ENCODE measurements around the gene SYNDIG1.

Gene SYNDIG1

GRCh38 chr20:24468401-24469115 lies 871 bp upstream of the SYNDIG1 start:
- H3K4me3 ChIP-seq (ENCODE audit: low read length), result no peak overlapping the region
- peaks cover 15% of the 10 kb centered on the region for H3K27me3 ChIP-seq (ENCODE audit: control insufficient read depth, insufficient read depth, low read length)
- H3K4me1 ChIP-seq (ENCODE audit: control insufficient read depth, insufficient read depth, low read length), result peaks cover 4% of the 10 kb centered on the region
- H3K9ac ChIP-seq (ENCODE audit: low read length), result no peak overlapping the region
- H3K27ac ChIP-seq (ENCODE audit: low read depth, low read length), result no peak overlapping the region
- no peaks in the 10 kb centered on the region for H3K36me3 ChIP-seq (ENCODE audit: control insufficient read depth, insufficient read depth, low read length)

GRCh38 chr20:24469894-24470745 lies 691 bp downstream of the SYNDIG1 start:
- Histone ChIP-seq H3K4me1 (ENCODE audit: control insufficient read depth, insufficient read depth, low read length) (peaks cover 4% of the 10 kb centered on the region), H3K36me3 (ENCODE audit: control insufficient read depth, insufficient read depth, low read length) (no peaks in the 10 kb centered on the region), H3K4me3 (ENCODE audit: low read length) (peak overlapping the region; percentile 54), H3K9ac (ENCODE audit: low read length) (no peak overlapping the region), H3K27me3 (ENCODE audit: control insufficient read depth, insufficient read depth, low read length) (peaks cover 15% of the 10 kb centered on the region), H3K27ac (ENCODE audit: low read depth, low read length) (no peak overlapping the region)

- Histone ChIP-seq H3K9ac (ENCODE audit: low read length) (no peak overlapping the region), H3K4me1 (ENCODE audit: control insufficient read depth, insufficient read depth, low read length) (peaks cover 4% of the 10 kb centered on the region), H3K4me3 (ENCODE audit: low read length) (peak overlapping the region; percentile 54), H3K27ac (ENCODE audit: low read depth, low read length) (no peak overlapping the region), H3K27me3 (ENCODE audit: control insufficient read depth, insufficient read depth, low read length) (peaks cover 15% of the 10 kb centered on the region), H3K36me3 (ENCODE audit: control insufficient read depth, insufficient read depth, low read length) (no peaks in the 10 kb centered on the region)
Observed at GRCh38 chr20:24470746-24471582, 1.5 kb downstream of the SYNDIG1 start.

GRCh38 chr20:24472426-24472825 lies 3.0 kb downstream of the SYNDIG1 start:
- Histone ChIP-seq H3K27ac (ENCODE audit: low read depth, low read length) (no peak overlapping the region), H3K36me3 (ENCODE audit: control insufficient read depth, insufficient read depth, low read length) (no peaks in the 10 kb centered on the region), H3K4me3 (ENCODE audit: low read length) (no peak overlapping the region), H3K4me1 (ENCODE audit: control insufficient read depth, insufficient read depth, low read length) (peaks cover 4% of the 10 kb centered on the region), H3K27me3 (ENCODE audit: control insufficient read depth, insufficient read depth, low read length) (peaks cover 15% of the 10 kb centered on the region), H3K9ac (ENCODE audit: low read length) (no peak overlapping the region)

GRCh38 chr20:24473435-24474223 lies 4.2 kb downstream of the SYNDIG1 start:
- H3K9ac ChIP-seq (ENCODE audit: low read length), result no peak overlapping the region
- H3K36me3 ChIP-seq (ENCODE audit: control insufficient read depth, insufficient read depth, low read length), result no peaks in the 10 kb centered on the region
- H3K4me3 ChIP-seq (ENCODE audit: low read length), result no peak overlapping the region
- H3K4me1 ChIP-seq (ENCODE audit: control insufficient read depth, insufficient read depth, low read length), result peaks cover 4% of the 10 kb centered on the region
- peaks cover 18% of the 10 kb centered on the region for H3K27me3 ChIP-seq (ENCODE audit: control insufficient read depth, insufficient read depth, low read length)
- H3K27ac ChIP-seq (ENCODE audit: low read depth, low read length), result no peak overlapping the region

GRCh38 chr20:24477831-24478547 lies 8.6 kb downstream of the SYNDIG1 start:
- Histone ChIP-seq H3K36me3 (ENCODE audit: control insufficient read depth, insufficient read depth, low read length) (no peaks in the 10 kb centered on the region), H3K4me3 (ENCODE audit: low read length) (no peak overlapping the region), H3K4me1 (ENCODE audit: control insufficient read depth, insufficient read depth, low read length) (no peaks in the 10 kb centered on the region), H3K27me3 (ENCODE audit: control insufficient read depth, insufficient read depth, low read length) (peaks cover 6% of the 10 kb centered on the region), H3K27ac (ENCODE audit: low read depth, low read length) (no peak overlapping the region), H3K9ac (ENCODE audit: low read length) (no peak overlapping the region)

GRCh38 chr20:24478584-24478983 lies 9.2 kb downstream of the SYNDIG1 start:
- H3K9ac ChIP-seq (ENCODE audit: low read length), result no peak overlapping the region
- H3K36me3 ChIP-seq (ENCODE audit: control insufficient read depth, insufficient read depth, low read length), result no peaks in the 10 kb centered on the region
- peaks cover 4% of the 10 kb centered on the region for H3K27me3 ChIP-seq (ENCODE audit: control insufficient read depth, insufficient read depth, low read length)
- H3K27ac ChIP-seq (ENCODE audit: low read depth, low read length), result no peak overlapping the region
- no peak overlapping the region for H3K4me3 ChIP-seq (ENCODE audit: low read length)
- H3K4me1 ChIP-seq (ENCODE audit: control insufficient read depth, insufficient read depth, low read length), result no peaks in the 10 kb centered on the region

- Histone ChIP-seq H3K27ac (ENCODE audit: low read depth, low read length) (no peak overlapping the region), H3K4me3 (ENCODE audit: low read length) (no peak overlapping the region), H3K4me1 (ENCODE audit: control insufficient read depth, insufficient read depth, low read length) (no peaks in the 10 kb centered on the region), H3K27me3 (ENCODE audit: control insufficient read depth, insufficient read depth, low read length) (peaks cover 4% of the 10 kb centered on the region), H3K36me3 (ENCODE audit: control insufficient read depth, insufficient read depth, low read length) (no peaks in the 10 kb centered on the region), H3K9ac (ENCODE audit: low read length) (no peak overlapping the region)
Observed at GRCh38 chr20:24479106-24479505, 9.7 kb downstream of the SYNDIG1 start.

GRCh38 chr20:24479595-24479994 lies 10.2 kb downstream of the SYNDIG1 start:
- H3K4me3 ChIP-seq (ENCODE audit: low read length), result no peak overlapping the region
- no peaks in the 10 kb centered on the region for H3K36me3 ChIP-seq (ENCODE audit: control insufficient read depth, insufficient read depth, low read length)
- H3K9ac ChIP-seq (ENCODE audit: low read length), result no peak overlapping the region
- peaks cover 4% of the 10 kb centered on the region for H3K27me3 ChIP-seq (ENCODE audit: control insufficient read depth, insufficient read depth, low read length)
- no peaks in the 10 kb centered on the region for H3K4me1 ChIP-seq (ENCODE audit: control insufficient read depth, insufficient read depth, low read length)
- no peak overlapping the region for H3K27ac ChIP-seq (ENCODE audit: low read depth, low read length)

- Histone ChIP-seq H3K4me3 (ENCODE audit: low read length) (no peak overlapping the region), H3K9ac (ENCODE audit: low read length) (no peak overlapping the region), H3K27ac (ENCODE audit: low read depth, low read length) (no peak overlapping the region), H3K27me3 (ENCODE audit: control insufficient read depth, insufficient read depth, low read length) (peaks cover 4% of the 10 kb centered on the region), H3K36me3 (ENCODE audit: control insufficient read depth, insufficient read depth, low read length) (no peaks in the 10 kb centered on the region), H3K4me1 (ENCODE audit: control insufficient read depth, insufficient read depth, low read length) (no peaks in the 10 kb centered on the region)
Observed at GRCh38 chr20:24480509-24480908, 11.1 kb downstream of the SYNDIG1 start.

- no peaks in the 10 kb centered on the region for H3K36me3 ChIP-seq (ENCODE audit: control insufficient read depth, insufficient read depth, low read length)
- H3K9ac ChIP-seq (ENCODE audit: low read length), result no peak overlapping the region
- peaks cover 4% of the 10 kb centered on the region for H3K27me3 ChIP-seq (ENCODE audit: control insufficient read depth, insufficient read depth, low read length)
- no peaks in the 10 kb centered on the region for H3K4me1 ChIP-seq (ENCODE audit: control insufficient read depth, insufficient read depth, low read length)
- no peak overlapping the region for H3K27ac ChIP-seq (ENCODE audit: low read depth, low read length)
- no peak overlapping the region for H3K4me3 ChIP-seq (ENCODE audit: low read length)
Observed at GRCh38 chr20:24481173-24481572, 11.7 kb downstream of the SYNDIG1 start.
